Fibroblast of skin of back (primary cell): ENCODE measurements around the gene WDTC1.
"Not testable (repeated sequence)": the region's sequence is repeated elsewhere in the genome, so short reads cannot be mapped to it uniquely, and the experiment has no call there.

Source experiments
- DNase-seq: peaks from one replicate; pipeline ENCODE4 v3.0.0-alpha.2; 2013

The WDTC1 gene

DNA sequence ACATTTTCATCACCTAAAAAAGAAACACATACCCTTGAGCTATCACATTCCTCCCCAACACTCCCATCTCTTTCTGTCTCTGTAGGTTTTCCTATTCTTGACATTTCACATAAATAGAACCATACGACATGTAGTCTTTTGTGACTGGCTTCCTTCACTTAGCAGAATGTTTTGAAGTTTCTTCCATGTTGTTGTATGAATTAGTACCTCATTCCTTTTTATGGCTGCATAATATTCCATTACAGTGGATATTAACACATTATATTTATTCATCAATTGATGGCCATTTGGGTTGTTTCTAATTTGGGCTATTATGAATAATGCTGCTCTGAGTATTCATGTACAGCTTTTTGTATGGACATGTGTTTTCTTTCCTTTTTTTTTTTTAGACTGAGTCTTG, 11.8 kb downstream of the WDTC1 start:
- no peak for DNase-seq

DNA sequence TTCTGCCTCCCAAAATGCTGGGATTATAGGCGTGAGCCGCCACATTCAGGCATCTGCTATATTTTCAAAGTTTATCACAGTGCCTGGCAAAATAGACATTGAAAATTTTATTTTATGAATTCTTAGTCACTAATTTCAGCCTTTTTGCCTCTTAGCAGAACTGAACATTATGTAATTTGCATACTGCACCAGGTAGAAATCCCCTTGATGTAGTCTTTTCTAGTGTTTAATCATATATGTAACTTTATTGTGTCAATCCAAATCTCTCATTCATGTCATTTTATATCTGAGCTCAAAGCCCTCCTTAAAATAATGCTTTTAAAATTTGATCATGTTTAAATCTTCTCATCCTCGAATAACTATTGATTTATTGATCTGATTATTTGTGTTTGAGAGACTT, 19.2 kb downstream of the WDTC1 start:
- DNase-seq, result no peak

DNA sequence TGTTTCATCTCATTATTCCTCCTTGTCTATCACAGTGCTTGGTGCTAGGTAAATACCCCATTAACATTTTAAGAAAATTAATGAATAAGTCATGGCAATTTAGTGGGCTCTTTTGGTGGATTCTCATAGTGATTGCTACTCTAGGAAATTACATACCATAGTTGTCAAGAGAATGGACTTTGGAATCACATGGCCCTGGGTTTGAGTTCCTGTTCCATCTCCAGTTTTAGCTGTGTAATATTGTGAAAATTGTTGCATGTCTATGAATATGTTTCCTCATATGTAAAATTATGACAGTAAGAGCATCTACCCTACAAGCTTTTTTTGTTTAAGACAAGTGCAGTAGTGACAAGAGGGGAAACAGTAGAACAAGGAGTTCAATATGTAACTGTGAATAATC, 20.7 kb downstream of the WDTC1 start:
- DNase-seq, result no peak

DNA sequence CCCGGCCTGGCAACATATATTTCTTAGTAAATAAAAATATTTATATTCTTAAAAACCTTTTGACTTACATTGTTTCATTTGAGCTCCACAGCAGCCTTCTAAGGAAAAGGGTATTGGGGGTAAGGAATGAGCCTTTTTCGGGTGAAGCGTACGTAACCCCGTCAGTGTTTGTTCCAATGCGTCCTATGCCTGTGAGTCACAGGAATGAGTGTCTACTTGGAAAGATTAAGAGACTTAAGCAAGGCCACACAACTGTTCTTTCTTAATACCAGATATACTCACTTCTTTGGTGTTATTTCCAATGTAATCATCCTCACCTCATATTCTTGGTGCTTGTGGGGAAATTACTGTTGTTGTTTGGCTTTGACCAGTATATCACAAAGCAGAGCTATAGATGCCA, 22.7 kb downstream of the WDTC1 start:
- no peak for DNase-seq

DNA sequence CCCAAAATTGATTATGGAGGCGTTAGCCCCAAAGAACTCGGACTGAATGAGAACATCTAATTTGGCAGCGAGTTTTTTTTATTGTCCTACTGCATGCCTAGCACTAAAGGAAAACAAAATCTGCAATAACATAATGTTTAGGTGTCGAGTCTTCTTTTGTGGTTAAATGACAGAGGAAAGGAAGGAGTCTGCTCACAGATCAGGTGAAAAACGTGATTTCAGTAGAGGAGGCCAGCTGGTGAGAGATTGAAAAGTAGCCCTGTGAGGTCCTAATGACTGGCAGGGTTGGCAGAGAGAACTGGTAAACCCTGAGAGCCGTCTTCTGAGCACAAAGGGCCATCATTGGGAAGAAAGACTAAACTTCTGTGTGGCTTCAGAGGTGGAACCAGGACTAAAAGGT, 24.2 kb downstream of the WDTC1 start:
- DNase-seq, result no peak

DNA sequence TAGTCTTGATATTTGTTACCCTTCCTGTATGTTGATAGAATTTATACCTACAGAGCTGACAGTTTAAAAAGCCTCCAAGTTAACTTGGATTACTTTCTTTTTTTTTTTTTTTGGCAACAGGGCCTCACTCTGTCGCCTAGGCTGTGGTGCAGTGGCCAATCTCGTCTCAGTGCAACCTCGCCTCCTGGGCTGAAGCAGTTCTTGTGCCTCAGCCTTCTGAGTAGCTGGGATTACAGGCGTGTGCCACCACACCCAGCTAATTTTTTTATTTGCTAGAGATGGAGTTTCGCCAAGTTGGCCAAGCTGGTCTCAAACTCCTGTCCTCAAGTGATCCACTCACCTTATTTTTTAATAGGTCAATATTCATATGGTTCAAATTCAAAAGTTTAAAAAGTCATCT, 32.7 kb downstream of the WDTC1 start:
- DNase-seq, result no peak

DNA sequence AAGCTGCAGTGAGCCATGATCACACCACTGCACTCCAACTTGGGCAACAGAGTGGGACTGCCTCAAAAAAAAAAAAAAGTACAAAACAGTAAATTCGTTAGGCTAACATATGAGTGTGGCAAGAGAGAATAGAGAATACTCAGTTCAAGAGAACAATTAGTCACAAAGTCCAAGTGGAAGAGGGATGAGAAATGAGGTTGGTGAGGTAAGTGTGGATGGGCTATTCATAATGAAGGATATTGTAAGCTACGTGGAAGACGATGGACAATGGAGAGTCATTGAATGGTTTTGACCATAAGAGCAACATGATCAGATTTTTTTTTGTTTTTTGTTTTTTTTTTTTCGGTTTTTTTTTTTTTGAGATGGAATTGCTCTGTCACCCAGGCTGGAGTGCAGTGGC, 34.8 kb downstream of the WDTC1 start:
- no peak for DNase-seq

DNA sequence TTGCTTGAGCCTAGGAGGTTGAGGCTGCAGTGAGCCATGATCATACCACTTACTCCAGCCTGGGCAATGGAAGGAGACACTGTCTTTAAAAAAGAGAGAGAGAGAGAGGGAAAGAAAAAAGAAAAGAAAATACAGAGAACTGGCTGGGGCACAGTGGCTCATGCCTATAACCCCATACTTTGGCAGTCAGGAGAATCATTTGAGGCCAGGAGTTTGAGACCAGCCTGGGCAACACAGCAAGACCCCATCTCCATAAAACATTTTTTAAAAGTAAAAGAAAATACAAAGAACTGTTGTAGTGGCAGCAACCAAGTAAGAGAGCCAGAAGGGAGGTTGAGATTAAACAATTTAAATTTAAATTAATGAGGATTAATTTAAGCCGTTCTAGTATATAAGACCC, 39.8 kb downstream of the WDTC1 start:
- no peak for DNase-seq

DNA sequence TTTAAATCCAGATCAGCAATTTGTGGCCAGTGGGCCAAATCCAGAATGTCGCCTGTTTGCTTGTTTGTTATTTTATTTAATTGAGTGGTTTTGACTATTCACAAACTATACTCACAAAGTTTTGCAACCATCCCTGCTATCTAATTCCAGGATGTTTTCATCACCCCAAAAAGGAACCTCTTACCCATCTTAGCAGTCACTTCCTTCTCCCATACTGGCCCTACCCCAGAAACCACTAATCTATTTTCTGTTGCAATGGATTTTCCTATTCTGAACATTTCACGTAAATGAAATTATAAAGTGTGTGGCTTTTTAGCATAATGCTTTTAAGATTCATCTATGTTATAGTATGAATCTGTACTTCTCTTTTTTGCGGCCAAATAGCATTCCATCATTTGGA, 41.3 kb downstream of the WDTC1 start:
- no peak for DNase-seq

DNA sequence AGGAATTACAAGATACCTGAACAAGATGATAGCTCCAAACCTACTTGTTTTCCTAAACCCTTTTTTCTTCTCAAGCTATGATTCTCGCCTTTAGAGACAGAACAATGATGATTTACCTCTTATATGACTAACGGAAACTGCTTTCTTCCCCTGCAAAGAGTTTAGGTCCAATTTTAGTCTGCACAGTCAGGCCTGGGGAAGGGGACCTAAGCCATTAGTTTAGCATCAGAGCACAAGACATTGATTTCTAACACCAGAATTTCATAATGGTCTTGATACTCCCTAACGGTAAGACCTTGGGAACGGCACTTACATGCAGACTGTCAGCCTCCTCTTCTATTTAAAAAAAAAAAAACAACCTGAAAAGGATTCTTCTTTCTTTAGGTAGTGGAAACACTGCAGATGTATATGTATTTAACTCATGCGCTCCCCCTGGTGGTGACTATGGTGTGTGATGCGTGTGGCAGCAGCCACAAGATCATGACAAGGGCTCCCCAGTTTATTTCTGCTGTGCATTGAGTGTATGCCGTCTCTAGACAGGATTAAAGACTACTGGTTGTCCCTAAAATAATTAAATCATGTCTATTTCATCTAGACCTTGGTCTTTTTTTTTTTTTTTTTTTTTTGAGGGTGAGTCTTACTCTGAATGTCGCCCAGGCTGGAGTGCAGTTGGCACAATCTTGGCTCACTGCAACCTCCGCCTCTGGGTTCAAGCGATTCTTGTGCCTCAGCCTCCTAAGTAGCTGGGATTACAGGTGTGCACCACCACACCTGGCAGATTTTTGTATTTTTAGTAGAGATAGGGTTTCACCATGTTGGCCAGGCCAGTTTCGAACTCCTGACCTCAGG, 50.2 kb downstream of the WDTC1 start:
- peak; percentile 70 for DNase-seq

DNA sequence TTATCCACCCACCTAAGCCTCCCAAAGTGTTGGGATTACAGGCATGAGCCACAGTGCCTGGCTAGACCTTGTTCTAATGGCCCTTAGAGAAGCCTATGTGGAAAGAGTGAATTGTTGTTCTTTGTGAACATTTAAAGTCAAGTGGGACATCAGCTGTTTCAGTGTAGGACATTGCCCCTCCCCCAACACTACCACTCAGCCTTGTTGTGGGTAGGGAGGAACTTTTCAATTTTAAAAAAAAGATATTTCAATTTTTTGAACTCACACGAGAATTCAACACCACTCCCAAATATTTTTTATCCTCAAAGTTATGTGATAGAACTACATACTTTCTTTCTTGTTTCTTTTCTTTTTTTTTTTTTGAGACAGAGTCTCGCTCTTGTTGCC, 50.8 kb downstream of the WDTC1 start:
- DNase-seq, result no peak

DNA sequence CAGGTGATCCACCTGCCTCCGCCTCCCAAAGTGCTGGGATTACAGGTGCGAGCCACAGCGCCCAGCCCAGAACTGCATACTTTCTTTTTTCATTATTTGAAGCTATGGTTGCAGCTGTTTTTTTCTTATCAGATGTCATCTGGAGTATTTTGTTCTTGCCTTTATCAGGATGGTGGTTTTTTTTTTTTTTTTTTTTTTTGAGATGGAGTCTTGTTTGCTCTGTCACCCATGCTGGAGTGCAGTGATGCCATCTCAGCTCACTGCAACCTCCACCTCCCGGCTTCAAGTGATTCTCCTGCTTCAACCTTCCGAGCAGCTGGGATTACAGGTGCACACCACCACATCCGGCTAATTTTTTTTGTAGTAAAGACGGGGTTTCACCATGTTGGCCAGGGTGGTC, 51.4 kb downstream of the WDTC1 start:
- not testable (repeated sequence) for DNase-seq

DNA sequence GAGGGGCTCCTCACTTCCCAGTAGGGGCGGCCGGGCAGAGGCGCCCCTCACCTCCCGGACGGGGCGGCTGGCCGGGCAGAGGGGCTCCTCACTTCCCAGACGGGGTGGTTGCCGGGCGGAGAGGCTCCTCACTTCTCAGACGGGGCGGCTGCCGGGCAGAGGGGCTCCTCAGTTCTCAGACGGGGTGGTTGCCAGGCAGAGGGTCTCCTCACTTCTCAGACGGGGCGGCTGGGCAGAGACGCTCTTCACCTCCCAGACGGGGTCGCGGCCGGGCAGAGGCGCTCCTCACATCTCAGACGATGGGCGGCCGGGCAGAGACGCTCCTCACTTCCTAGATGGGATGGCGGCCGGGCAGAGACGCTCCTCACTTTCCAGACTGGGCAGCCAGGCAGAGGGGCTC, 54.7 kb downstream of the WDTC1 start:
- DNase-seq, result not testable (repeated sequence)

DNA sequence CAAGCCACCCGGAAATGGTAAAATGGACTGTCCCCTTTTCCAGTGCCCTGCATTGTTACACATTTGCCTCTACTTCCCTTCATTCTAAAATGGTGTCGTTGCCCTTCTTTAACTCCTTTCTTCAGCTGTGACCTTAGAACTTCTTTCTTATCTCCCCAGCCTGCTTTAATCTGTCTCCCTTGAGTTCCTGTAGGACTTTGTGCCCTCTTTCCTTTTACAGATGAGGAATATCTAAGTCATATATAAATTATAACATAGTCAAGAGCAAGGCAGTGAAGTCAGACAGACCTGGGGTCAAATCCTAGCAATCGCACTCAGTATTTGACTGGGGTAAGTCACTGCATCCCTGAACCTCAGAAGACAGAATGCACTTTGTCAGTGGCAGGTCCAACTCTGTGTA, 56.1 kb downstream of the WDTC1 start:
- DNase-seq, result no peak

DNA sequence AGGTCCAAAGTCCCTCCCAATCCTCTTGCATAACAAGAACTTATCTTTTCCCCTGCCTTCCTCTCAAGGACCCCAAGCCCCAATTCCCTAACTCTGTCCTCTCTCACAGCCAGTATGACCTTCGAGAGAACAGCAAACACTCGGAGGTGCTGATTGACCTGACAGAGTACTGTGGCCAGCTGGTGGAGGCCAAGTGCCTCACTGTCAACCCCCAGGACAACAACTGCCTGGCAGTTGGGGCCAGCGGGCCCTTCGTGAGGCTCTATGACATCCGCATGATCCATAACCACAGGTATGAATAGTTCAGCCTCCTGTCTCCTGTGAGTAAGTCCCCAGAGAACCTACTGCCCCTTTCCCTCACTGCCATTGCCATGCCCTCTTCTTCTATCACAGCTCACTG, 57.7 kb downstream of the WDTC1 start:
- DNase-seq, result peak; percentile 48

DNA sequence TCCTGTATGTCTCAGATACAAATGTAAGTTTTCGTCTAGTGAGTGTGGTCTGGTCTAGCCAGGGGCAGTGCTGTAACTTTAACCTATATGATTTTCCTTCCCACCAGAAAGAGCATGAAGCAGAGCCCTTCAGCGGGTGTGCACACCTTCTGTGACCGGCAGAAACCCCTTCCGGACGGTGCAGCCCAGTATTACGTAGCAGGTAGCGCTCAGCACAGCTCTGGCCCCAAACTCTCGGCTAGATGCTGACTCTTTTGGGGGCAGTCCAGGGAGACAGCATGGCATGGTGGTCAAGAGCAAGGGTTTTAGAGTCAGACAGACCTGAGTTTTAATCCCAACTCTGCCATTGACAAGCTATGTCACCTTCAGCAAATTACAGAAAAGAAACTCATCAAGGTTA, 59.5 kb downstream of the WDTC1 start:
- no peak for DNase-seq

DNA sequence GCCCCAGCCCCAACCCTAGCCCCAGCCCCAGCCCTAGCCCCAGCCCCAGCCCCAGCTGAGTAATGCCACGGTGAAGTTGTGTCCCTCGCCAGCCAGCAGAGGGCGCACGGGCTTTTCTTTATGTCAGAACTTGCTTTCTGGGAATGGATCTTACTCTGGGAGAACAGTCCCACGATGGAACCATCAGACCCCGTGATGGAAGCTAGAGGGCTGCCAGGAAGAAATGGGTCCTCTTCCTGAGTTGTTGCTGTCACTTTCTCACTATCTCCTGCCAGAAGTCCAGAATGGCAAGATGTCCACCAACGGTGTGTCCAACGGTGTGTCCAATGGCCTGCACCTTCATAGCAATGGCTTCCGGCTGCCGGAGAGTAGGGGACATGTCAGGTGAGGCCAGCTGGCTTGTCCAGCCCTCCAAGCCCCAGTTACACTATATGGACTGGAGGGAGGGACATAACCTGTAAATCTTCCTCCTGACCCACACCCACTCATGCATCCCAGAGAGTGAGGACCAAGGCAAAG, 62.4 kb downstream of the WDTC1 start:
- peak; percentile 59 for DNase-seq

DNA sequence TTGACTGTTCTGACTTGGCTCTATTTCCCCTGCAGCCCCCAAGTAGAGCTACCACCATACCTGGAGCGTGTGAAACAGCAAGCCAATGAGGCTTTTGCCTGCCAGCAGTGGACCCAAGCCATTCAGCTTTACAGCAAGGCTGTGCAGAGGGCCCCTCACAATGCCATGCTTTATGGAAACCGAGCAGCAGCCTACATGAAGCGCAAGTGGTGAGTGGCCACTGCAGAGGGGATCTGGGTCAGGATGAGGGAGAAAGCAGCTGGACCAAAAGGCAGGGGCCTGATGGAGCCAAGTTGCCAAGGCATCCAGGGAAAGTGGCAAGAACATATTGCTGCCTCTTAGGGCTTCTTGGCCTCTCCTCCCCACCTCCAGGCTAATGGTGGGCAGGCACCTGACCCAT, 63.5 kb downstream of the WDTC1 start:
- DNase-seq, result no peak

DNA sequence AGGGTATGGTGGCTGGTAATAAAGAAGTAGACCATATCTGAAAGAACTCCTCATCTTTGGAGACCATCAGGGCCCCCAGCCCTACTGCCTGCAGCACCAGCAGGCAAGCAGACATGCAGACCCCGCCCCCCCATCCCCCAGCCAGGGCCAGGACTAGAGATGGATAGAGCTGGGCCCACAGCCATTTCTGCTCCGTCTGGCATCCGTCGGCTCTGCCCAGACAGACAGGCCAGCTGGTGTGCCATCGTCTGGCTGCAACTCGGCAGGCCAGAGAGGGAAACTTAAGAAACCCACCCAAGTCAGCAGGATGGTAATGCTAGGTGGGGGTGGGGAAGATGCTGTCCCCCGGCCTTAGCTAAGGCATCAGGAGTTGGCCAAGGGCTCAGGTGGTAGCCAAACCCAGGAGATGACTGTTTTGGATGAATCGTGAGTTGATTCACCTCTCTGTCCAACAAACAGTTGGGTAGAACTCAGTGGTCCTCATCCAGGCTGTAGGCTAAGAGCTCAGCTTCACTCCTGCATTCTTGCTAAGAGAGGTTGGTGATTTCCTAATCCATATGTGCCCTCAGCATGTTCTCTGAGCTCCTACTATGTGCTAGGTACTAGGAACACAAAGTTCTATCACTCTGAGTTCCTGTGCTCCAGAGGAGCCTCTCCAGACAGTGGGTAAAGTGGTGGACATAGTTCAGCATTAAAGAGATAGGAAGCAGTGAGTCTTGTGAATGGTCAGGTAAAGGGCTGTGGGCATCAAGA, 64.4 kb downstream of the WDTC1 start:
- DNase-seq, result no peak

DNA sequence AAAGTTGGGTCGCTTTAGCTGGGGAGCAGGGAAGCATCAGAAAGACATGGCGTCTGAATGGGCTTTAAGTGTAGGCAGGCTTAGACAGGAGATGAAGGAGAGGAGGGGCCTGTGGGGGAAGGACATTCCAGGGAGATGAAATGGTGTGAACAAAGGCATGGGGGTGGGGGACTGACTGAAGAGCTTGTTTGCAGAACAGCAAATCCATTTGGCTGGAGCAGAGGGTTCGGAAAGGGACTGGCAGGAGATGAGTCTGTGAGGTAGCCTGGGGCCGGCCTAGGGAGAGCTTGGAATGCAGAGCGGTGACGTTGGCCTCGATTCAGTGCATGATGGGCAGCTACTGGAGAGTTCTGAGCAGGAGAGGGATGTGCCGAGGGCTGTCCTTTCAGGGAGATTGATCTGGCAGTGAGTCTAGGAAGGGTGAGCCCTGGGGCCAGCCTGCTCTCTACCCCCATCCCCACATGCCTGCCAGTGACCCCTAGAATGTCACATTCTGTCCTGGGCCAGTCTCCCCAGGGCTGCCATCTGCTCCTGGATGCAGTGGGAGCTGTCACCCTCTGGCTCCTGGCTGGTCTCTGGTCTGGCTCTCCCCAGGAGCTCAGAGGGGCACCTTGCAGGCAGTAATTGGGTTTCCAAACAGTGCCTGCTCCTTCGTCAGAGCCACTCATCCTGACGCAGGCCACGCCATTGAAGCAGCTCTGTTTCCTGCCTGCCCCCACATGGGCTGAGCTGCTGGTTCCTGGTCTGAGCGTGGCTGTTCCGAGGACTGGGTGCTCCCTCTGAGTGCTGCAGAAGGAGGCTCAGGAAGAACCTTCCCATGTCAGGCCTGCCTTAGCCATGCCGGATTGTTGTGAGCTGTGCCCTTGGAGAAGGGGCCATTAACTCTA, 65.2 kb downstream of the WDTC1 start:
- peak; percentile 99 for DNase-seq

DNA sequence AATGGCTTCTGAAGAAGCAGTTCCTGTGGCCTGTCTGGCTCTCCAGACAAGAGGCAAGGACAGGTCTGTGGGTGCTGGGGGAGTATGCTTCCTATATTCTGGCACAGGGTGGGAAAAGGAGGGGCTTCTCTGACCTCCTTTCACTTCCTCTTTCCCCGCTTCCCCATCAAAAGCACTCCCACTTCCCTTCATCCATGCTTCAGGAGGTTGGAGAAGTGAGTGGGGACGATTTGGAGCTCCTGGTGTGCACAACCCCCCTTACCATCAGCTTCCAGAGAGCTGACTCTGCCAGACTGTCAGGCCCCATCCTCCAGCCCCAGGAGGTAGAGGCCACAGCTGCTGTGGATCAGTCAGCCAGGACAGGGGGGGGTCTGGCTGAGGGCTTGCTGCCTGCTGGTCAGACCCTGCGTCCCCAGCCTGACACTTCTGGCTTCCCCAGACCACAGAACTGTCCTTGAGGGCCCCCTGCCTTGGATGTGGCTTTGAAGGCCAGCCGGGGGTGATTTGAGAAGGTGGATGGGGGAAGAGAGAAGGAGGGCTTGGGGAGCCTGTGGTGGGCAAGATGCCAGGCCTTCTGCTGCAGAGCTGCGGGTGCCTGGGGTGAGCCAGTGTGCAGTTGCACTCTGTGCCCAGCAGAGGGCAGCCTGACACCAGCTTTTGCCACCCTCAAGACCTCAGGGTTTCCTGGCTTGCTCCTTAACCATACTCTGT, 66.1 kb downstream of the WDTC1 start:
- DNase-seq, result peak; percentile 86

DNA sequence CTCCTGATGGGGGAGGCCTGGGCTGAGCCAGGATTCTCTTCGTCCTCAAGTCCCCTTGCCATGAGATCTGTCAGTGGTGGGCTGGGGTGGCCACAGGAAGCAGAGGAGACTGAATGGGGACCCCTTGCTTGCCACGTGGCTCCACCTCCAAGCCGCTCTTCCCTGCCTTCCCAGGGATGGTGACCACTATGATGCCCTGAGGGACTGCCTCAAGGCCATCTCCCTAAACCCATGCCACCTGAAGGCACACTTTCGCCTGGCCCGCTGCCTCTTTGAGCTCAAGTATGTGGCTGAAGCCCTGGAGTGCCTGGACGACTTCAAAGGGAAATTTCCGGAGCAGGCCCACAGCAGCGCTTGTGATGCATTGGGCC, 66.6 kb downstream of the WDTC1 start:
- DNase-seq, result no peak
